RPMI7951 (cell line): ENCODE measurements around the gene LRRC3. TPM values are rescaled to one million over a fixed set of nuclear protein-coding genes. Genes with fewer than 3 reads are reported as not detected.

Experiments used
- DNase-seq: peaks from one replicate; pipeline ENCODE4 v3.0.0-alpha.2; 2012; ENCODE audit warnings: low read depth
- total RNA-seq: library from RNA; depleted of rRNA; stranded (reverse); fragments of >200 nt; shearing (Covaris generic); gene quantifications from 2 replicates; pipeline ENCODE4 v1.2.3, GENCODE V29; 2014; rRNA removed

The LRRC3 gene
- total RNA-seq, 1 experiment from 2014 or later, result 1.6 TPM

DNA sequence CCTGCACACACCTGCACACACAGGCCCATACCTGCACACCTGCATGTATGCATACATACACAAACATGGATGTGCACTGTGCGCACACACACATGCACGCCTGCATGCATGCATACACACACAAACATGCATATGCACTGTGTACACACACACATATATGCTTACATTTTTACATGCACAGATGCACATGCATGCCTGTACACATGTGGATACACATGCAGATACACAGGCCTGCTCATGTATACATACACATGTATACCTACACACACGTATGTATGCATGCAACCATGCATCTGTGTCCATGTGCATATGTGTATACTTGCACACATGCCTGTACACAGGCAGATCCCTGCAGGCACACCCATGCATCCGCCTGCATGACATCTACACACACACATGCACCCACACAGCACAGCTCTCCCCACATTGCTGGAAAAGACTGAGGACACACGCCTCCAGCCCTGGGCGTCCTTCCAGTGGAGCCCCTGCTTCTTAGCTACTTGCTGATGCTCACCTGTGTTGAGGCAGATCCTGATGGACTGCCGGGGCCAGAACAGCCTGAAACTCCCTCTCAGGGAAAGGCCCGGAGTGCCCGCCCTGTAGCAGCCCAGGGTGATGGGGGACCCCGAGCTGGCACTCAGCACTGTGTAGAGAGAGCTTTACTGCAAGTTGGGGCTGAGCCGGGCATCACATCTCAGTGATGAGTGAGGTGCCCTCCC, 56.1 kb downstream of the LRRC3 start:
- no peak for DNase-seq

Other genes with a start within 250 kb of the LRRC3 start
- gene ICOSLG, start 214.6 kb upstream of the LRRC3 start, total RNA-seq, result 2.1 and 4.6 TPM in 2 replicates
- gene DNMT3L, start 193.6 kb upstream of the LRRC3 start, total RNA-seq, result 0.12 and 0.49 TPM in 2 replicates
- 0.10 TPM in 1 of 2 replicates, not detected in the other for gene AIRE, start 169.6 kb upstream of the LRRC3 start, total RNA-seq
- 97.3 and 116 TPM in 2 replicates for gene PFKL, start 155.5 kb upstream of the LRRC3 start, total RNA-seq
- 5.9 and 9.8 TPM in 2 replicates for gene CFAP410, start 116.1 kb upstream of the LRRC3 start, total RNA-seq
- 6.7 and 10.4 TPM in 2 replicates for gene TRPM2, start 101.9 kb upstream of the LRRC3 start, total RNA-seq
- not detected in 2 replicates for gene KRTAP10-1, start 84.7 kb downstream of the LRRC3 start, total RNA-seq
- gene KRTAP10-2, start 96.0 kb downstream of the LRRC3 start, total RNA-seq, result not detected in 2 replicates
- gene KRTAP10-3, start 103.3 kb downstream of the LRRC3 start, total RNA-seq, result not detected in 2 replicates
- gene KRTAP10-4, start 118.2 kb downstream of the LRRC3 start, total RNA-seq, result not detected in 2 replicates
- gene KRTAP10-5, start 125.1 kb downstream of the LRRC3 start, total RNA-seq, result not detected in 2 replicates
- gene KRTAP10-6, start 137.0 kb downstream of the LRRC3 start, total RNA-seq, result not detected in 2 replicates
- gene KRTAP10-7, start 145.1 kb downstream of the LRRC3 start, total RNA-seq, result not detected in 2 replicates
- gene KRTAP10-8, start 156.6 kb downstream of the LRRC3 start, total RNA-seq, result not detected in 2 replicates
- not detected in 2 replicates for gene KRTAP10-9, start 171.6 kb downstream of the LRRC3 start, total RNA-seq
- gene KRTAP10-10, start 181.8 kb downstream of the LRRC3 start, total RNA-seq, result not detected in 2 replicates
- not detected in 2 replicates for gene KRTAP10-11, start 190.9 kb downstream of the LRRC3 start, total RNA-seq
- not detected in 2 replicates for gene KRTAP12-4, start 199.1 kb downstream of the LRRC3 start, total RNA-seq
- gene KRTAP12-3, start 202.4 kb downstream of the LRRC3 start, total RNA-seq, result not detected in 2 replicates
- gene KRTAP12-2, start 211.4 kb downstream of the LRRC3 start, total RNA-seq, result not detected in 2 replicates
- gene KRTAP12-1, start 226.7 kb downstream of the LRRC3 start, total RNA-seq, result not detected in 2 replicates
- gene KRTAP10-12, start 241.7 kb downstream of the LRRC3 start, total RNA-seq, result not detected in 2 replicates